GM21447 (cell line): ENCODE results near the gene BACH2.

Experiments
- ATAC-seq: cut with Tn5 transposase; IDR thresholded peaks from one replicate; pipeline ENCODE4 v1.9.1; 2021; ENCODE audit not compliant: unreplicated experiment

The BACH2 gene

DNA sequence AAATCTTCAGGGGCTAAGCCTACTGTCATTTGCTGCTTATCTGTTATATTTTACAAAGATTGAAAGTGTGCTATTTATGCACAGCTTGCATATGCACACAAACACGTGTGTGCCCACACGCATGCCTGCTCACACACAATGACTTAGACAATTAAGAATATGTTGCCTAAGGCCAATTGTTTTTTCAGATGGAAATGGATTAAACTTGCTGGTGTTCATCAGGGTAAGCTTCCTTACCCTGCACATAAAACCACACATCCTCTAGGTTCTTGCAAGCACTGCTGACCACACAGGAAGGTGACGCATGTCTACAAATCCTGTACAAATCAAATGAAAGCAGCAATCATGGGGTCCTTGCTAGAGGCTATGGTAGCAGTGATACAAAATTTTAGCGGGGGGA is 344.0 kb downstream of the BACH2 start:
- ATAC-seq, result peak; percentile 55

DNA sequence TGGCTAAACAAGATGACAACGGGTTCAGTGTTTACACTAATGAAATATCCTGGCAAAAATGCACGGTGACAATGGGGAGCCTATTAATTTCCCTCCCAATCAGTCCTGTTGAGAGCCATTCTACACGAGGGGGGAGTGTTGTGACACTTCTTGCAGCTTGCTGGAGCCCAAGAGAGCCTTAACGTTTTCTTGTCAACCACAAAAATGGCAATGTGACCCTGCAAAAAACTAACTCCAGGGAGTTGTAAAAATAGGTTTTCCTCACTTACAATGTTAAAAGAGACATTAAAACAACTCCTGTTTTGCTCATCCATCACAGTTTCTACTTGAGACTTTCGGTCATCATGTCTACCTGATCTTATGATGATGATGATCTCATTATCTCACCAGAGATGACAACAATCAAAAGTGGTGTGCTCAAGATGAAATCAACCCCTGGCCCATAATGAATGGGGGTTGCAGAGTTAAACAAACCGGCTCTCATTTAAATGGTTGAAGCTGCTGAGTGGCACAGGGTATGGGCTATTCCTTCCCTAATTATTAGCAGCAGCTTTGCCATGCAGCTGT is 344.5 kb downstream of the BACH2 start:
- no peak for ATAC-seq

- no peak for ATAC-seq
These were observed 345.0 kb downstream of the BACH2 start for GRCh38 chr6:89951574-89952104.

DNA sequence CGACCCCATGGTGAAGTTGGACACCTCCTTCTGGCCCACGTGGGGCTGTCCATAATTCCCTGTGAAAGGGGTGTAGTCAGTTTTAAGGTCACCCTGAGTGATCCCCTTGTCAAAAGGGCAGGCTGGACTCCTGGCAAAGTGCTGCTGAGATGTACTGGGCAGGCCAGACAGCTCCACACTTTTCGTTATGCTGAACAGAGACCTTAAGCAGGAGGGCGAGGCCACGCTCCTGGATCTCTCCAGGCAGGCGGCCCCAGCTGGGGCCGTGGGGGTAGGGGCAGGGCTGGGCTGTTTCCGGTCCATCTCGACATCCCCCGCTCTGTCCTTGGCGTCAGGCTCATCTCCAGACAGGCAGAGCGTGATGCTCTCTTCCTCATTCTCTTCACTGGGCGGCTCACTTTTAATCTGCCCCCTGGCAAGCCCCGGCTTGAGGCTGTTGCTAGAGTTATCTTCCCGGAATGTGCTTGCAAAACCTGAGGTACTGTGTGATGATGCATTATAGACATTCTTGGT is 345.7 kb downstream of the BACH2 start:
- no peak for ATAC-seq

GRCh38 chr6:89950446-89950845 is 346.2 kb downstream of the BACH2 start:
- ATAC-seq, result no peak

DNA sequence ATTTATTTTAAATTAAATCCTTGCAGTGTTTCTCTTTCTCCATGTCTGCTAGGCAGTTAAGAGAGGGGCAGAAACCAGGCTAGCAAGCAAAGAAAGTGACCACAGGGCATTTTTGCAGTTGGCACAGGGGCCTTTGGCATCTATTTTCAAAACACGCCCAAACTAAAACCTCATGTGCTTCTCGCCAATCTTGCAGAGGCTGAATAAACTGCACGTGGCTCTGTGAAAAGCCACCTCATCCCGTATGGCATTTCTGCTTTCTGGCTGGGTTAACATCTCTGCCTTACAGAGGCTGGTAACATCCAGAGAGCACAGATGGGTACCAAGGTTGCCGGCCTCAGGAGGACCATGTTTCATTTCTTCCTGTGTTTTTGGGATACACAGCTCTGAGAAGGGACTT is 347.8 kb downstream of the BACH2 start:
- ATAC-seq, result no peak

- ATAC-seq, result no peak
These were observed 351.7 kb downstream of the BACH2 start for GRCh38 chr6:89944826-89945407.

- ATAC-seq, result no peak
These were observed 352.4 kb downstream of the BACH2 start for GRCh38 chr6:89944181-89944755.

GRCh38 chr6:89942601-89943000 is 354.0 kb downstream of the BACH2 start:
- no peak for ATAC-seq

DNA sequence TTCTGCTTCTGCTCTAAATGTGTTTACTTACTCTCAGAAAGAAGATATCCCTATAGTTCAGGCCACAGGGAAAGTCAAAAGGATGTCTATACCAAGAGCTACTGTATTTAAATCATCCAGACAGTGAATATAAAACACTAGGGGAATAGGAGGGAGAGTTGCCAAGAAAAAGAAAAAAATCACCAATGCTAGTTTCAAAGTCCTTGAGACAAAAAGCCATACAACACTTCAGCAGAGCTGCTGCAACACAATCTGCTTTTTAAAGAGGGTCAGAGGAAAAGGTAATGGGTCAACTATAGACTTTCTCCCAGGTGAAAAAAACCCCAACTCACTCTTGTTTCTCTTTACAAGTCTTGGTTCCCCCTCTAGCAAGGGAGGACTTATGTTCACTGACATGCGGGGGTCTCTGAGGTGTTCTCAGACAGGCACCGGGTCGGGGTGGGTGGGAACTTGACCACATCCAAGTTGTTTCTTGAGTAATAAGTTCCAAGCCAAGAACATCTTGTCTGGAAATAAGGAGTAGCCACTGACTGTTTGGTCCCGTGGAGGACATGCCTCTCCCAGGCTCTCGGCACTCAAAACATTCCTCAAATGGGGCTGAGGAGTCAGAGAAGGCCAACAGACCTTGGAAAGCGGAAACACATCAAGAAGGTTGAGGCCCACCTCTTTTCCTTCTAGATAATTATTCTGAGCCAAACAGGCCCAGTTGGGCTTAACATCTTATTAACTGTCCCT is 354.7 kb downstream of the BACH2 start:
- no peak for ATAC-seq

DNA sequence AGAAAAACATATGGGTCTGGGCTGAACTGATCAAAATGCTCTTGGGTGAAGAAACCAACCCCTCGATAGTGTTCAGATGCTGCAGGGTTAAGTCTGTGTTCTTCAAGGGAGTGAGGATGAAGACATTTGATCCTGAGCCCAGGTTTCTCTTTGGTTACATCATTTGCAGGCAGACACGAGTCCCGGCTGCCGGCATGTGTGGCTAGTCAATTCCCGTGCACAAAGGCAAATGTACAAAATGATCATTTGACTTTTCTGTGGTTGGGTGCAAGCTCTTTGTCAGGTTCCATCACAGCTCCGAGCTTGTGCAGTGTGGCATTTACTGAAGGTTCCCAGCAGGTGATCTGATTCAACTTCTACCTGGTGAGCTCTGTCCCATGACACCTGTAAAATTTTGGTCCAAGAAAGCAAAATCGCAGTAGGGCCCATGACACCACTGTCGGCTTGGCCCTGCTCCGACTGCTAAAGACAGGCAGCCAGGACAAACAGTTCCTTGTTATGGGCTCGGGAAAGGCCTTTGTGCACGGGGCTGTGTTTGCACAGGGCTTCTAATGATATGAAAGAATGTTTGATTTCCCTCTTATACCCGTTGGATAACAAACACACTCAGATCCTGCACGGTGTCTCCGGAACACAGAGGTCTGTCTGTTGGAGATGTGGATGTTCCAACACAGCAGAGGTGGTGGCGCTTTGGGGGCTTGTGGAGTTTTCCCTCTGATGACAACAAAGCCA is 355.4 kb downstream of the BACH2 start:
- ATAC-seq, result no peak

GRCh38 chr6:89940225-89941027 is 356.2 kb downstream of the BACH2 start:
- peak; percentile 82 for ATAC-seq

DNA sequence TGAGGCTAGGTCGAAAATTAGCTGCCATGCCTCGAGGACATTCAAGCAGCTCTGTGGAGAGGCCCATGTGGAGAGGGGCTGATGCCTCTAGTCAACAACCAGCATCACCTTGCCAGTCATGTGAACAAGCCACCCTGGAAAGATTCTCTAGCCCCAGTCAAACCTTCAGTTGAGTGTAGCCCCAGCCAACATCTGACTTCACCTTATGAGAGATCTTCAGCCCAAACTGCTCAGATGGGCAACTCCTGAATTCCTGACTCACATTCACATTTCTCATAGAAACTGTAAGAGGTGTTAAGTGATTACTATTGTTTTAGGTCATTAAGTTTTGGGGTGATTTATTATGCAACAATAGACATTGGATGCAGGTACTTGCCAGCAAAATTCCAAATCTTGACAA is 357.5 kb downstream of the BACH2 start:
- ATAC-seq, result no peak

GRCh38 chr6:89938014-89938413 is 358.6 kb downstream of the BACH2 start:
- no peak for ATAC-seq

GRCh38 chr6:89936177-89936576 is 360.5 kb downstream of the BACH2 start:
- ATAC-seq, result no peak

GRCh38 chr6:89934685-89935366 is 361.8 kb downstream of the BACH2 start:
- ATAC-seq, result no peak

DNA sequence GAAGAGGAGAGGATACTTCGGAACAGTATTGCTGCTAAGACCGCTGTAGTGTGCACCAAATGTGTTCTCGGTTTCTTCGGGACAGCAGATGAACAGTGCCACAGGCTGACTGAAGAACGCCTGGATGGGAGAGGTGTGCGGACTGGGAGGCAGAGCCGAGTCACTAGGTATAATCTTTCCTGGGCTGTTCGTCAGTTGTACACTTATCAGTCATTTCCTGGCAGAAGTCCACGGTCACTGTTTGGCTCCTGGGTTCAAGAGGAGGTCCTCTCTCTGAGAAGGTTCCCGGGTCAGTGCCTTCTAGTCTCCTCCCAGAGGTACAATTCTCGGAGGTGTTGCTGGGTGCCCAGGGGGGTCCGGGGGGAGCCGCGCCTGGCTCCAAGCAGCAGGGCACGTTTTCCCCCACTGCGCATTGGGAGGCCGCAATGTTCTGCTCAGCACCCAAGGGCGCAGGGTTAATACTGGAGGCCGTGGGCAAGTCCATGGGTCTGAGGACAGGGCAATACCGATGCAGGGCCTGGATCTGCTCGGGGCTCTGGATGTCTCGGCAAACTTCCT is 364.3 kb downstream of the BACH2 start:
- ATAC-seq, result no peak

- ATAC-seq, result no peak
These were observed 365.9 kb downstream of the BACH2 start for GRCh38 chr6:89930789-89931188.

- ATAC-seq, result no peak
These were observed 368.0 kb downstream of the BACH2 start for GRCh38 chr6:89928604-89929003.
